ENCODE measurements around the gene DAPK3.
A peak's percentile ranks its signal among the peaks of the same experiment; 100 is the strongest.
"Not testable (repeated sequence)": the region's sequence is repeated elsewhere in the genome, so short reads cannot be mapped to it uniquely, and the experiment has no call there.

Gene DAPK3

GRCh38 chr19:3955688-3956087 is 15.2 kb downstream of the DAPK3 start:
- TF ChIP-seq MYNN (tag by site-specific recombination; IDR thresholded peaks at IDR 0.05; ENCODE audit: borderline replicate concordance): no peak
- TF ChIP-seq GLIS2 (tag by site-specific recombination; IDR thresholded peaks at IDR 0.05): peak; percentile 43; the same call in 1 of the 2 replicates
- no peak for TF ChIP-seq ZBTB1 (tag by site-specific recombination; IDR thresholded peaks at IDR 0.05)
- TF ChIP-seq REPIN1 (tag by site-specific recombination; IDR thresholded peaks at IDR 0.05; ENCODE audit: low read depth): no peak
- no peak for TF ChIP-seq ATF2 (tag by site-specific recombination; IDR thresholded peaks at IDR 0.05; ENCODE audit: low read depth)
- no peak for TF ChIP-seq KLF9 (tag by site-specific recombination; IDR thresholded peaks at IDR 0.05; ENCODE audit: low read depth)
- 0 out of 2 replicates have a peak, but pooled peaks have one; percentile 3 for TF ChIP-seq ZNF629 (tag by site-specific recombination; IDR thresholded peaks at IDR 0.05)
- no peak for TF ChIP-seq ZFHX2 (tag by site-specific recombination; conservative IDR thresholded peaks at IDR 0.05)
- CTCF ChIA-PET: no interaction called here
- H3K4me3 ChIP-seq (ENCODE audit: low read depth, low read length): no peak overlapping the region

GRCh38 chr19:3955276-3955675 is 15.6 kb downstream of the DAPK3 start:
- H3K9me3 ChIP-seq (ENCODE audit: control insufficient read depth, insufficient read depth, low read depth, low read length); CTCF ChIA-PET; H3K27ac ChIP-seq (ENCODE audit: extremely low read depth, low read depth, low read length); H3K4me3 ChIP-seq (ENCODE audit: low read depth, low read length); H3K4me1 ChIP-seq (ENCODE audit: control insufficient read depth, insufficient read depth, low read length): not testable (repeated sequence)
- POLR2A ChIA-PET: interaction anchor here (1.8 to 4.1 kb wide), 2 partner anchors 14 to 31 kb away, joined by 5 to 20 read pairs; partner anchors contain the start of gene EEF2
- H3K36me3 ChIP-seq (ENCODE audit: control insufficient read depth in 2 of 2, insufficient read depth in 1 of 2, low read length in 2 of 2): peaks cover 9 to 31% of the 10 kb centered on the region in 2 experiments; a peak in 2 of 3 replicates
- TF ChIP-seq ZNF629 (tag by site-specific recombination; IDR thresholded peaks at IDR 0.05) (peak; percentile 68; the same call in 1 of the 2 replicates), ZNF692 (tag by site-specific recombination; IDR thresholded peaks at IDR 0.05) (peak; percentile 24; the same call in 1 of the 2 replicates), ATF2 (tag by site-specific recombination; IDR thresholded peaks at IDR 0.05; ENCODE audit: low read depth) (peak; percentile 84), KLF1 (tag by site-specific recombination; IDR thresholded peaks at IDR 0.05) (peak; percentile 58), KLF17 (tag by site-specific recombination; IDR thresholded peaks at IDR 0.05) (peak; percentile 69; the same call in 1 of the 2 replicates), ZFP69B (tag by site-specific recombination; IDR thresholded peaks at IDR 0.05) (peak; percentile 81), EGR2 (tag by site-specific recombination; IDR thresholded peaks at IDR 0.05; ENCODE audit: low read depth) (peak; percentile 56; the same call in 1 of the 2 replicates), ZFHX2 (tag by site-specific recombination; conservative IDR thresholded peaks at IDR 0.05) (peak; percentile 37), SP7 (tag by site-specific recombination; IDR thresholded peaks at IDR 0.05) (0 out of 2 replicates have a peak, but pooled peaks have one; percentile 18), ZNF600 (tag by site-specific recombination; IDR thresholded peaks at IDR 0.05) (0 out of 2 replicates have a peak, but pooled peaks have one; percentile 12), PATZ1 (tag by site-specific recombination; IDR thresholded peaks at IDR 0.05) (peak; percentile 53; the same call in 1 of the 2 replicates)

More at GRCh38 chr19:3955688-3956087, 15.2 kb downstream of the DAPK3 start:
- Histone ChIP-seq H3K4me1 (ENCODE audit: control insufficient read depth, insufficient read depth, low read length) (no peaks in the 10 kb centered on the region), H3K9me3 (ENCODE audit: control insufficient read depth, insufficient read depth, low read depth, low read length) (no peaks in the 10 kb centered on the region), H3K36me3 (ENCODE audit: control insufficient read depth in 2 of 2, insufficient read depth in 1 of 2, low read length in 2 of 2) (peaks cover 9 to 34% of the 10 kb centered on the region in 2 experiments; a peak in 2 of 3 replicates), H3K27ac (ENCODE audit: extremely low read depth, low read depth, low read length) (no peak overlapping the region)
- POLR2A ChIA-PET: interaction anchor here (1.8 to 4.1 kb wide), 2 partner anchors 13 to 30 kb away, joined by 5 to 20 read pairs; partner anchors contain the start of gene EEF2
